Transverse colon (tissue), 3 donors: Measurements from ENCODE around the gene SERPINH1.

Source experiments
- CTCF ChIP-seq, 5 experiments: fragments of 200-600 bp in 3 of 5; fragments of 450-650 bp in 2 of 5; sonication (generic) in 3 of 5; IDR thresholded peaks; 1 replicate in 2 of 5; 2 replicates in 3 of 5; pipeline ENCODE4 v1.5.1; 2016 to 2017; ENCODE audit warnings: antibody characterized with exemption in 5 of 5, inconsistent platforms in 3 of 5, mild to moderate bottlenecking in 2 of 5, moderate library complexity in 1 of 5
- POLR2A ChIP-seq: fragments of 450-650 bp; IDR thresholded peaks from one replicate; pipeline ENCODE4 v1.6.1; 2016; ENCODE audit warnings: antibody characterized with exemption, mild to moderate bottlenecking, moderate library complexity

DNA sequence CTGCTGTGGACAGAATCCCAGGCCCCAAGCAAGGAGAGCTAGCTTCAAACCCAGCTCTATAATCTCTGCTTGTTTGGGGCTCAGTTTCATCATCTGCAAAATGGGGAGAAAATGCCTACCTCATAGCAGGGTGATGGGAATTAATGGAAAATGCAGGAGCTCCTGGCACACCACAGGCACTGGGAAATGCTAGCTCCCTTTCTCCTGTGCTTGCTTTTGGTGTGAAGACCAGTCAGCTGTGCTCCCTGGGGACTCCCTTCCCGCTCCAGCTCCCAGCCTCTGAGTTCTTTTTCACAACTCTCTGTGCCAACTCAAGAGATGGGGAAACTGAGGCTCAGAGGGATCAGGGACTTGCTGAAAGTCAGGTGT lies 8.2 kb upstream of the SERPINH1 start:
- TF ChIP-seq CTCF (IDR thresholded peaks at IDR 0.05): no peak
- TF ChIP-seq POLR2A: no peak
